Lung microvascular endothelial cell (primary cell): ENCODE results near the gene PKNOX1. TPM values are rescaled to one million over a fixed set of nuclear protein-coding genes. Genes with fewer than 3 reads are reported as not detected.
"Not testable (repeated sequence)": the region's sequence is repeated elsewhere in the genome, so short reads cannot be mapped to it uniquely, and the experiment has no call there.

Experiments used
- DNase-seq, 2 donors: peaks; one replicate each; pipeline versions ENCODE4 v3.0.0 to v3.0.0-alpha.2; 2010; ENCODE audit warnings: low read depth in 2 of 2
- total RNA-seq: library from RNA; depleted of rRNA; stranded (reverse); fragments of >200 nt; gene quantifications from 2 replicates; pipeline ENCODE4 v1.2.1, GENCODE V29; 2014

Gene PKNOX1
- 4.6 and 8.9 TPM in 2 replicates for total RNA-seq

- DNase-seq: peak; percentile 99
These were observed at the start of gene PKNOX1 for GRCh38 chr21:42973991-42974831. Gene PKNOX1, plus strand, starts transcription at chr21:42974562. Its CDS starts 29,820 bp downstream, at chr21:43004382.

DNA sequence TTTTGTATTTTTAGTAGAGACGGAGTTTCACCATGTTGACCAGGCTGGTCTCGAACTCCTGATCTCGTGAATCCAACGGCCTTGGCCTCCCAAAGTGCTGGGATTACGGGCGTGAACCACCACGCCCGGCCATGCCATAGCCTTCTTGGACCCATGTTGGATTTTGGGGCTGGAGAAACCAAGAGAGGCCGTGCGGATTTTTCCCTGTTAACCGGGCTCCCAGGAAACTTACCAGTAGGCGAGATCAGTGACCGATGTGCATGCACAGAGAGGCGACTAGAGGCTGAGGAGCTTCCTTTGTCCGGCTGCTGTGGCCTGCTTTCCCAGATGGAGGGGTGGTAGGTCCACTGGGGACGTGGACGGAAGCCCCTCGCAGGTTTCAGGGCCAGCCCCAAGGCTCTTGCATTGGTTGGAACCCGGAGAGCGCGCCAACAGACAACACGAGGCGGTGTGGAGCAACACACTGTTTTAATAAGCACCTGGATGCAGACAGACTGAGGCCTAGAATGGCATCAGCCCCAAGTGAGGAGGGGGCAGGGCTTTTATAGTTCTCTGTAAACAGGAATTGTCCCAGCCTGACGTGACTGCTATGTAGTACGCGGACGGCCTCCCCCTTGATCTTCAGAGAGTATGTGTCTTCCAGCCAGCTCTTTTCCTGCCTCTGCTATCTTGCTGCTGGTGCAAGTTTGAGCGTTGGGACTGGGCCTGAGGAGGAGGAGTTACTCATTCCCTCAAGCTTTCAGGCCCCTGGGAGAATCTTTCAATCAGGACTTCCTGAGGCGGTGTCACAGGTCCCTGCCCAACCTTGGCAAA, 49.0 kb upstream of the PKNOX1 start, which contains the start of gene ERVH48-1:
ERVH48-1 (minus strand) TSS at position 517 of the 813 bp plus-strand sequence. CDS start 6,624 bp downstream, outside the sequence.
- DNase-seq: peak in 1 of 2 donors; percentile 18

DNA sequence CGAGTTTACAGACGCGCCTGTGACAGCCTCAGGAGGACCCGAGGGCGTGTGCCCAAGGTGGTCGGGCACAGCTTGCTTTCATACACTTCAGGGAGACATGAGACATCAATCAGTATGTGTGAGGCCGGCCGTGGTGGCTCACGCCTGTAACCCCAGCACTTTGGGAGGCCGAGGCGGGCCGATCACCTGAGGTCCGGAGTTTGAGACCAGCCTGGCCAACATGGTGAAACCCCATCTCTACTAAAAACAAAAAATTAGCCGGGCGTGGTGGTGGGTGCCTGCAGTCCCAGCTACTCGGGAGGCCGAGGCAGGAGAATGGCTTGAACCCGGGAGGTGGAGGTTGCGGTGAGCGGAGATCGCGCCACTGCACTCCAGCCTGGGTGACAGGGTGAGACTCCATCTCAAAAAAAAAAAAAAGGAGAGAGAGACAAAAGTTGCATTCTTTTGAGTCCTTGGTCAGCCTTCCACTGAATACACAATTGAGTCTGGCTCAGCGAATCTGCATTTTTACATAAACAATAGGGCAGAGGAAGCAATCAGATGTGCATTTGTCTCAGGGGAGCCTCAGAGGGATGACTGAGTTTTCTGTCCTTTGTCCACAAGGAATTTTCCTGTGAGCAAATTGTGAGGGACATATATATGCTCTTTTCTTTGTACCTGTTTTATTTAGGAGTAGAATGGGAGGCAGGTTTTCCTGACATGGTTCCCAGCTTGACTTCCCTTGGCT, 46.7 kb upstream of the PKNOX1 start:
- DNase-seq: not testable (repeated sequence)

GRCh38 chr21:42929969-42930368, 44.4 kb upstream of the PKNOX1 start:
- no peak for DNase-seq

DNA sequence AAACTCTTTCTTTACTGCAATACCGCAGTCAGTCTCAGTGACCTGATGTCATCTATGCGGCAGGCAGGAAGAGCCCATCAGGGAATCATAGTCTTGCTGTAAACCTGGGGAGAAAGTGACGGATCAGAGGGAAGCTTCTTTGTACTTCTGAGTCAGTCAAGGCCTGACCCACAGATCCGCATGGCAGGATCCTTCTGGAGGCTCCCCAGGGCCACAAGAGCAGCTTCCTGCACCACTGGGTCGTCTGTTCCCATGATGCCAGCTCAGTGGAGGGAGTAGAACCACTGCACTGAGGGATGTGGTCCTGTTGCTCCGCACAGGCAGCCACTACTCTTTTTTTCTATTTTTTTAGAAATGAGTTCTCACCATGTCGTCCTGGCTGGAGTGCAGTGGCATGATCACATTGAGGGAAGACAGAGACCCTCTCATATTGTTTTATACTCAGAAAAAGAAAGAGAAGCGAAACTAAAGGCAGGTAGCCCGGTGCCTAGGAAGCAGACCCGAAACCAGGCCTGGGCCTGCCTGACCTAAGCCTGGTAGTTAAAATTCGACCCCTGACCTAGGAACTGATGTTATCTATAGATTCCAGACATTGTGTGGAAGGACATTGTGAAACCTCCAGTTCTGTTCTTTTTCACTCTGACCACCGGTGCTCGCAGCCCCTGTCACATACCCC, 42.7 kb upstream of the PKNOX1 start:
- no peak for DNase-seq

DNA sequence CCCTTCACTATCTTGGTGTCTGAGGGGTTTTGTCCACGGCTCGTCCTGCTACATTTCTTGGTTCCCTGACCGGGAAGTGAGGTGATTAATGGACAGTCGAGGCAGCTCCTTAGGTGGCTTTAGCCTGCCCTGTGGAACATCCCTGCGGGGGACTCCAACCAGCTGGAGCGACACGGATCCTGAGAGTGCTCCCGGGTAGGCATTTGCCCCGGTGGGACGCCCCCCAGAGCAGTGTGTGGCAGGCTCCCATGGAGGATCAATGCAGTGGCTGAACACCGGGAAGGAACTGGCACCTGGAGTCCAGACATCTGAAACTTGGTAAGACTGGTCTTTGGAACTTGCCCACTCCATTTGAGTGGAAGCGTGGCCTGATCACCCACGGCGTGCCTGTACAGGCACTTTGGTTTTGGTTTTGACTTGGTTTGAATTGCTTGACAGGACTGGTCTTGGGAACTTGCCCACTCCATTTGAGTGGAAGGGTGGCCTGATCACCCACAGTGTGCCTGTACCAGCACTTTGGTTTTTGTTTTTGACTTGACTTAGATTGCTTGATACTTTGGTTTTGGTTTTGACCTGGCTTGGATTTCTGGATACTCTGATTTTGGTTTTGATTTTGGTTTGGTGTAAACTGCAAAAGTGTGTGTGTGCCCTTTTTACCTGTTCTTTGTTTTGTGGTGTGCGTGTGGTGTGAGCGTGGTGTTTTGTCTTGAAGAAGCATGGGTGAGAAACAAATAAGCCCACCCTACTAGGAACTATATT, 41.8 kb upstream of the PKNOX1 start:
- DNase-seq: not testable (repeated sequence)

DNA sequence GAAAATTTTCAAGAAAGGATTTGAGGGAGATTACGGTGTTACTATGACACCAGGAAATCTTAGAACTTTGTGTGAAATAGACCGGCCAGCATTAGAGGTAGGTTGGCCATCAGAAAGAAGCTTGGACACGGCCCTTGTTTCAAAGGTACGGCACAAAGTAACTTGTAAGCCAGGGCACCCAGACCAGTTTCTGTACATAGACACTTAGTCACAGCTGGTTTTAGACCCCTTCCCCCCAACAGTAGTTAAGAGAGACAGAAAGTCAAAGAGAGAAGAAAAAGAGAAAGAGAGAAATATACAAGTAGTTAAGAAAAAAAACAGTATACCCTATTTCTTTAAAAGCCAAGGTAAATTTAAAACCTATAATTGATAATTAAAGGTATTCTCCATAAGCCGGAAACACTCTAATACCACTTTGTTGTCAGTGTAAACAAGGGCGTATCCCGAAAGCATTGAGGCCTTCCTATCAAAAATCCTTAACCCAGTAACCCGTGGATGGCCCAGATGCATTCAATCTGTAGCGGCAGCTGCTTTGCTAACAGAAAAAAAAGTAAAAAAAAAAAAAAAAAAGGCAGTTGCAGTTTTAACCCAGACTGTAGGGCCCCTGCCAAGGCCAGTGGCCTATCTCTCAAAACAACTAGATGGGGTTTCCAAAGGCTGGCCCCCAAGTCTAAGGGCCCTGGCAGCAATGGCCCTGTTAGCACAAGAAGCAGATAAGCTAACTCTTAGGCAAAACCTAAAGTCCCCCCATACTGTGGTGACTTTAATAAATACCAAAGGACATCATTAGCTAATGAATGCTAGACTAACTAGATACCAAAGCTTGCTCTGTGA, 41.0 kb upstream of the PKNOX1 start:
- not testable (repeated sequence) for DNase-seq

DNA sequence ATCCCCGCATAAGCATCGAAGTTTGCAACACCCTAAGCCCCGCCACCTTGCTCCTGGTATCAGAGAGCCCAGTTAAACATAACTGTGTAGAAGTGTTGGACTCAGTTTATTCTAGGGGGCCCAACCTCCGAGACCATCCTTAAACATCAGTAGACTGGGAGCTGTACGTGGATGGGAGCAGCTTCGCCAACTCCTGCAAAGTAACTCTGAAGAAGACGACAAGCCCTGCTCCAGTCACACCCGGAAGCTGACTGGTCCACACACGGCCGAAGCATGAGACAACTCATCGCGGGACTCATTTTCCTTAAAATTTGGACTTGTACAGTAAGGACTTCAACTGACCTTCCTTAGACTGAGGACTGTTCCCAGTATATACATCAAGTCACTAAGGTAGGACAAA, 40.4 kb upstream of the PKNOX1 start:
- DNase-seq: not testable (repeated sequence)

GRCh38 chr21:42936360-42936759, 38.0 kb upstream of the PKNOX1 start:
- not testable (repeated sequence) for DNase-seq

- DNase-seq: not testable (repeated sequence)
These were observed 37.1 kb upstream of the PKNOX1 start for GRCh38 chr21:42937034-42937940.

GRCh38 chr21:42937960-42938605, 36.3 kb upstream of the PKNOX1 start:
- DNase-seq: no peak

GRCh38 chr21:42938606-42938995, 35.8 kb upstream of the PKNOX1 start:
- not testable (repeated sequence) for DNase-seq

- peak; percentile 59 to 90 for DNase-seq
These were observed 34.6 kb upstream of the PKNOX1 start for GRCh38 chr21:42939582-42940413.

- DNase-seq: no peak
These were observed 32.7 kb upstream of the PKNOX1 start for GRCh38 chr21:42941696-42942085.

GRCh38 chr21:42942244-42942643, 32.1 kb upstream of the PKNOX1 start:
- no peak for DNase-seq

GRCh38 chr21:42949094-42949755, 25.1 kb upstream of the PKNOX1 start:
- DNase-seq: not testable (repeated sequence)
